Lower leg skin (tissue), 4 donors: ENCODE measurements around the gene RASA2. TPM values are rescaled to one million over a fixed set of nuclear protein-coding genes. Genes with fewer than 3 reads are reported as not detected.
"Not testable (repeated sequence)": the region's sequence is repeated elsewhere in the genome, so short reads cannot be mapped to it uniquely, and the experiment has no call there.

Experiments used
- DNase-seq, 2 donors: peaks; one replicate each; pipeline ENCODE4 v3.0.0-alpha.2; 2019; ENCODE audit warnings: low spot score in 2 of 2
- H3K4me3 ChIP-seq: fragments of 200-600 bp; sonication (generic); 2 replicates; pipeline ENCODE4 v1.5.1; 2017; ENCODE audit warnings: mild to moderate bottlenecking, low read depth; ENCODE audit not compliant: poor library complexity, severe bottlenecking
- CTCF ChIP-seq, 3 donors: fragments of 450-650 bp; IDR thresholded peaks; one replicate each; pipeline ENCODE4 v1.5.1; 2016; ENCODE audit warnings: antibody characterized with exemption in 3 of 3, mild to moderate bottlenecking in 3 of 3, moderate library complexity in 2 of 3
- POLR2A ChIP-seq, 2 donors: fragments of 450-650 bp; IDR thresholded peaks; one replicate each; pipeline ENCODE4 v1.6.1; 2016 to 2017; ENCODE audit warnings: antibody characterized with exemption in 2 of 2, mild to moderate bottlenecking in 1 of 2, moderate library complexity in 1 of 2
- WGBS, 2 donors: methylation state at CpG; one replicate each; pipeline ENCODE4 v1.1.5; 2018; 5-methylcytosine and 5-hydroxymethylcytosine counted together
- intact Hi-C: fragments of 100-400 bp; cut with DNase I; formaldehyde crosslinking; loops from one replicate; pipeline ENCODE4 v1.15.0; 2023; ENCODE audit warnings: low total_unique reads
- total RNA-seq, 4 donors: library from RNA; depleted of rRNA; stranded (reverse); fragments of >200 nt; gene quantifications; one replicate each; pipeline ENCODE4 v1.1.0, GENCODE V29; 2016

Gene RASA2
- total RNA-seq, 4 donors from 2014 or later, result 18.7 to 46.2 (median 21.2) TPM

GRCh38 chr3:141618938-141619337, 132.1 kb downstream of the RASA2 start:
- no peak overlapping the region for H3K4me3 ChIP-seq
- 89 to 94% methylated on average over 8 of the region's 8 CpGs for WGBS, 2 donors
- no peak for DNase-seq
- intact Hi-C loops, result no loop called here
- TF ChIP-seq CTCF (IDR thresholded peaks at IDR 0.05) (no peak), POLR2A (IDR thresholded peaks at IDR 0.05) (no peak)

DNA sequence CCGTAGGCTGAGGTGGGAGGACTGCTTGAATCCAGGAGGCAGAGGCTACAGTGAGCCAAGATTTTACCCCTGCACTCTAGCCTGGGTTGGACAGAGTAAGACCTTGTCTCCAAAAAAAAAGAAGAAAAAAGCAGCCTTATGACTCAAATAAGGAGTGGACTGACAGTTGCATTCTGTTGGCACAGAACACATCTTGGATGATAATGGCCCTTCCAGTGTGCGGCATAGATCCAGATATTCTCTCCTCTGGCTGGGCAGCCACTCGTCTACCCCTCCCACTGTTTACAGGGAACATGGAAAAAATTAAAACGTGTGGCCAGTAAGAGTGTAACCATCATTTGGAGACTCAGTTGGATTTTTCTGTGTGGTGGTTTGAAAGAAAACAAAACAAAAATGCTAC, 132.6 kb downstream of the RASA2 start:
- TF ChIP-seq POLR2A (IDR thresholded peaks at IDR 0.05) (no peak), CTCF (IDR thresholded peaks at IDR 0.05) (no peak)
- no peak for DNase-seq
- 54 to 65% methylated on average over 4 of the region's 4 CpGs for WGBS, 2 donors
- H3K4me3 ChIP-seq, result no peak overlapping the region
- intact Hi-C loops, result no loop called here

GRCh38 chr3:141623691-141624090, 136.9 kb downstream of the RASA2 start:
- intact Hi-C loops, result no loop called here
- WGBS, 2 donors, result 77% methylated on average over 5 of the region's 5 CpGs
- no peak for DNase-seq
- TF ChIP-seq CTCF (IDR thresholded peaks at IDR 0.05), result no peak
- no peak for TF ChIP-seq POLR2A (IDR thresholded peaks at IDR 0.05)
- H3K4me3 ChIP-seq, result no peak overlapping the region

DNA sequence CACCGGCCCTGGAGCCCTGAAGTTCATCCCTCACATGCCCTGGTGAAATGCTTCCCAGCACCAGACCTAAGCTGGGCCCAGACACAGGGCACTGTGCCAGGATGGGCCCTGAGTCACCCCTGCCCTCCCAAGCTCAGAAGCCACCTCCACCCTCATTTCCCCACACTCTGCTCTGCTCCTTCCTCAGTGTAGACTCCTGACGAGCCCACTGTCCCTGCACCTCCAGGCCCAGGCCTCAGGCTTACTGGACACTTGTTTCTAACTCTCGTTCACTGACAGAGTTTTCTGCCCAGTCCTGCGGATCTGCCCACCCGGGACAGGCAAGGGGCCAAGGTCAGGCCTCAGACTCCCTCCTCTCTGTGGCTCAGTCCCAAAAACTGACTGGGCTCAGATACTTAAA, 138.7 kb downstream of the RASA2 start:
- TF ChIP-seq CTCF (IDR thresholded peaks at IDR 0.05) (no peak), POLR2A (IDR thresholded peaks at IDR 0.05) (no peak)
- H3K4me3 ChIP-seq, result no peak overlapping the region
- 81 to 82% methylated on average over 3 to 4 of the region's 5 CpGs for WGBS, 2 donors
- intact Hi-C loops, result no loop called here
- DNase-seq, result no peak

DNA sequence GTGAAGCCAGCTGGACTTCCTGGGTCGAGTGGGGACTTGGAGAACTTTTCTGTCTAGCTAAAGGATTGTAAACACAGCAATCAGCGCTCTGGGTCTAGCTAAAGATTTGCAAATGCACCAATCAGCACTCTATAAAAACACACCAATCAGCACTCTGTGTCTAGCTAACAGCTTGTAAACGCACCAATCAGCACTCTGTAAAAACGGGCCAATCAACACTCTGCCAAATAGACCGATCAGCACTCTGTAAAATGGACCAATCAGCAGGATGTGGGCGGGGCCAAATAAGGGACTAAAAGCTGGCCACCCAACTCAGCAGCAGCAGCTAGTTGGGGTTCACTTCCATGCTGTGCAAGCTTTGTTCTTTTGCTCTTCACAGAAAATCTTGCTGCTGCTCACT, 141.5 kb downstream of the RASA2 start:
- intact Hi-C loops, H3K4me3 ChIP-seq: not testable (repeated sequence)
- DNase-seq, result peak in 1 of 2 donors; percentile 28
- WGBS, 2 donors, result 83 to 87% methylated on average over 6 of the region's 6 CpGs

DNA sequence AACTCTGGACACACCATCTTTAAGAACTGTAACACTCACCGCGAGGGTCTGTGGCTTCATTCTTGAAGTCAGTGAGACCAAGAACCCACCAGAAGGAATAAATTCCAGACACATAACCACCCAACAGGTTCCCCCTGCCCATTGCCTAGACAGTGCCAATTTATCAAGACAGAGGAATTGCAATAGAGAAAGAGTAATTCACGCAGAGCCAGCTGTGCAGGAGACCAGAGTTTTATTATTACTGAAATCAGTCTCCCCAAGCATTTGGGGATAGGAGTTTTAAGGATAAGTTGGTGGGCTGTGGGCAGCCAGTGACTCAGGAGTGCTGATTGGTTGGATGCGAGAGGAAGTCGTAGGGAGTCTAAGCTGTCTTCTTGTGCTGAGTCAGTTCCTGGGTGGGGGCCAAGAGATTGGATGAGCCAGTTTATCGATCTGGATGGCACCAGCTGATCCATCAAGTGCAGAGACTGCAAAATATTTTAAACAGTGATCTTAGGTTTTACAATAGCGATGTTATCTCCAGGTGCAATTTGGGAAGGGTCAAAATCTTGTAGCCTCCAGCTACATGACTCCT, 142.1 kb downstream of the RASA2 start:
- H3K4me3 ChIP-seq, intact Hi-C loops: not testable (repeated sequence)
- 73 to 87% methylated on average over 7 of the region's 7 CpGs for WGBS, 2 donors
- DNase-seq, result peak in 1 of 2 donors; percentile 61

- peak in 1 of 2 donors; percentile 29 for DNase-seq
These were observed 143.1 kb downstream of the RASA2 start for GRCh38 chr3:141629976-141630375.

More at GRCh38 chr3:141629976-141630375, 143.1 kb downstream of the RASA2 start:
- TF ChIP-seq POLR2A (IDR thresholded peaks at IDR 0.05) (no peak), CTCF (IDR thresholded peaks at IDR 0.05) (no peak)
- no peak overlapping the region for H3K4me3 ChIP-seq
- intact Hi-C loops, result no loop called here
- WGBS, 2 donors, result 44 to 53% methylated on average over 9 of the region's 9 CpGs
